ENCODE results near the gene TUBAL3.

Gene TUBAL3

GRCh38 chr10:5355594-5356301 is 48.9 kb downstream of the TUBAL3 start:
- Histone ChIP-seq H3K27ac (ENCODE audit: low read length) (no peak overlapping the region), H3K4me2 (ENCODE audit: low read length) (no peak overlapping the region), H4K20me1 (ENCODE audit: insufficient read depth, low read length) (no peaks in the 10 kb centered on the region), H3K27me3 (ENCODE audit: low read depth, low read length) (peaks cover 26% of the 10 kb centered on the region), H3K9ac (ENCODE audit: low read length) (no peak overlapping the region), H3K79me2 (ENCODE audit: low read length) (no peaks in the 10 kb centered on the region), H3K4me1 (ENCODE audit: low read length) (peaks cover 7% of the 10 kb centered on the region), H3K9me3 (ENCODE audit: insufficient read depth, low read length) (no peaks in the 10 kb centered on the region), H2AFZ (ENCODE audit: low read depth, low read length) (no peak overlapping the region), H3K4me3 (ENCODE audit: low read length) (no peak overlapping the region), H3K36me3 (replicated peaks; ENCODE audit: low read depth, low read length) (no peaks in the 10 kb centered on the region)
- no peak for TF ChIP-seq EZH2phosphoT487 (IDR thresholded peaks at IDR 0.05; ENCODE audit: low read depth)
- TF ChIP-seq, protein P1, sequence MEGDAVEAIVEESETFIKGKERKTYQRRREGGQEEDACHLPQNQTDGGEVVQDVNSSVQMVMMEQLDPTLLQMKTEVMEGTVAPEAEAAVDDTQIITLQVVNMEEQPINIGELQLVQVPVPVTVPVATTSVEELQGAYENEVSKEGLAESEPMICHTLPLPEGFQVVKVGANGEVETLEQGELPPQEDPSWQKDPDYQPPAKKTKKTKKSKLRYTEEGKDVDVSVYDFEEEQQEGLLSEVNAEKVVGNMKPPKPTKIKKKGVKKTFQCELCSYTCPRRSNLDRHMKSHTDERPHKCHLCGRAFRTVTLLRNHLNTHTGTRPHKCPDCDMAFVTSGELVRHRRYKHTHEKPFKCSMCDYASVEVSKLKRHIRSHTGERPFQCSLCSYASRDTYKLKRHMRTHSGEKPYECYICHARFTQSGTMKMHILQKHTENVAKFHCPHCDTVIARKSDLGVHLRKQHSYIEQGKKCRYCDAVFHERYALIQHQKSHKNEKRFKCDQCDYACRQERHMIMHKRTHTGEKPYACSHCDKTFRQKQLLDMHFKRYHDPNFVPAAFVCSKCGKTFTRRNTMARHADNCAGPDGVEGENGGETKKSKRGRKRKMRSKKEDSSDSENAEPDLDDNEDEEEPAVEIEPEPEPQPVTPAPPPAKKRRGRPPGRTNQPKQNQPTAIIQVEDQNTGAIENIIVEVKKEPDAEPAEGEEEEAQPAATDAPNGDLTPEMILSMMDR (IDR thresholded peaks at IDR 0.05; ENCODE audit: low read depth, low read length): no peak

DNA sequence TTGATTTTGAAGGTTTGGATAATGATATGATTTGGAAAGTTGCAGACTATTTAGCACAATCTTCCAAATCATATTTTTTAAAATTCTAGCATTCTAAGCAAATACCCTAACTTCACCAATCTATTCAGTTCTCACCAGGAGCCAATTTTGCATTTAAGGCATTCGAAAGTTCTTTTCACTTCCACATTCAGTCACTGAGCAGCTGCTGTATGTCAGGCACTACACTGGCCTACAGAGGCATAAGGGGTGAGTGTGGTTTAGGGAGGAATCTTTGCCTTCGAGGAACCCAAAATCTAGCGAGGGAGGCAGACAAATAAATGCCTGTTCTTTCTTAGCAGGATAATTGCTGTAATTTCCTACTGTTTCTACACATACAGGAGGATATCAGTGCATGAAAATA is 50.6 kb downstream of the TUBAL3 start:
- no peaks in the 10 kb centered on the region for H4K20me1 ChIP-seq (ENCODE audit: insufficient read depth, low read length)
- H2AFZ ChIP-seq (ENCODE audit: low read depth, low read length): no peak overlapping the region
- H3K9ac ChIP-seq (ENCODE audit: low read length): no peak overlapping the region
- H3K27ac ChIP-seq (ENCODE audit: low read length): no peak overlapping the region
- no peaks in the 10 kb centered on the region for H3K9me3 ChIP-seq (ENCODE audit: insufficient read depth, low read length)
- peaks cover 7% of the 10 kb centered on the region for H3K4me1 ChIP-seq (ENCODE audit: low read length)
- no peaks in the 10 kb centered on the region for H3K79me2 ChIP-seq (ENCODE audit: low read length)
- no peaks in the 10 kb centered on the region for H3K36me3 ChIP-seq (replicated peaks; ENCODE audit: low read depth, low read length)
- no peak for TF ChIP-seq EZH2phosphoT487 (IDR thresholded peaks at IDR 0.05; ENCODE audit: low read depth)
- TF ChIP-seq, protein P1 (IDR thresholded peaks at IDR 0.05; ENCODE audit: low read depth, low read length): no peak
- no peak overlapping the region for H3K4me2 ChIP-seq (ENCODE audit: low read length)
- no peak overlapping the region for H3K4me3 ChIP-seq (ENCODE audit: low read length)
- H3K27me3 ChIP-seq (ENCODE audit: low read depth, low read length): peaks cover 20% of the 10 kb centered on the region

- H3K4me2 ChIP-seq (ENCODE audit: low read length): no peak overlapping the region
- H3K4me3 ChIP-seq (ENCODE audit: low read length): no peak overlapping the region
These were observed 55.3 kb downstream of the TUBAL3 start for GRCh38 chr10:5349362-5349761.

GRCh38 chr10:5346881-5347280 is 57.7 kb downstream of the TUBAL3 start:
- H3K36me3 ChIP-seq (replicated peaks; ENCODE audit: low read depth, low read length): no peaks in the 10 kb centered on the region
- no peaks in the 10 kb centered on the region for H3K4me1 ChIP-seq (ENCODE audit: low read length)
- peaks cover 3% of the 10 kb centered on the region; the same call in 1 of the 2 replicates for H3K27me3 ChIP-seq (ENCODE audit: low read depth, low read length)
- no peaks in the 10 kb centered on the region for H3K79me2 ChIP-seq (ENCODE audit: low read length)
- H3K9me3 ChIP-seq (ENCODE audit: insufficient read depth, low read length): no peaks in the 10 kb centered on the region
- no peak overlapping the region for H3K4me3 ChIP-seq (ENCODE audit: low read length)
- no peak overlapping the region for H3K4me2 ChIP-seq (ENCODE audit: low read length)
- no peak overlapping the region for H2AFZ ChIP-seq (ENCODE audit: low read depth, low read length)
- H3K27ac ChIP-seq (ENCODE audit: low read length): no peak overlapping the region
- H4K20me1 ChIP-seq (ENCODE audit: insufficient read depth, low read length): no peaks in the 10 kb centered on the region
- no peak overlapping the region for H3K9ac ChIP-seq (ENCODE audit: low read length)
- no peak for TF ChIP-seq EZH2phosphoT487 (IDR thresholded peaks at IDR 0.05; ENCODE audit: low read depth)
- TF ChIP-seq, protein P1 (IDR thresholded peaks at IDR 0.05; ENCODE audit: low read depth, low read length): no peak

More at GRCh38 chr10:5349362-5349761, 55.3 kb downstream of the TUBAL3 start:
- no peak for TF ChIP-seq EZH2phosphoT487 (IDR thresholded peaks at IDR 0.05; ENCODE audit: low read depth)
- TF ChIP-seq, protein P1 (IDR thresholded peaks at IDR 0.05; ENCODE audit: low read depth, low read length): no peak
- peaks cover 7% of the 10 kb centered on the region for H3K4me1 ChIP-seq (ENCODE audit: low read length)
- H2AFZ ChIP-seq (ENCODE audit: low read depth, low read length): no peak overlapping the region
- H3K79me2 ChIP-seq (ENCODE audit: low read length): no peaks in the 10 kb centered on the region
- no peaks in the 10 kb centered on the region for H4K20me1 ChIP-seq (ENCODE audit: insufficient read depth, low read length)
- H3K27me3 ChIP-seq (ENCODE audit: low read depth, low read length): peaks cover 10% of the 10 kb centered on the region
- H3K36me3 ChIP-seq (replicated peaks; ENCODE audit: low read depth, low read length): no peaks in the 10 kb centered on the region
- no peak overlapping the region for H3K9ac ChIP-seq (ENCODE audit: low read length)
- H3K9me3 ChIP-seq (ENCODE audit: insufficient read depth, low read length): no peaks in the 10 kb centered on the region
- no peak overlapping the region for H3K27ac ChIP-seq (ENCODE audit: low read length)
